K562 (cell line): ENCODE measurements around the gene DGCR8. TPM values are rescaled to one million over a fixed set of nuclear protein-coding genes. Genes with fewer than 3 reads are reported as not detected.

Source experiments
- ARHGAP35 ChIP-seq: fragments of 450-650 bp; IDR thresholded peaks from 2 replicates; pipeline ENCODE4 v1.6.1; 2018; ENCODE audit not compliant: partially characterized antibody
- ATF7 ChIP-seq: fragments of 450-650 bp; IDR thresholded peaks from 2 replicates; pipeline ENCODE4 v1.7.1; 2014; ENCODE audit warnings: mild to moderate bottlenecking, moderate library complexity
- CHD1 ChIP-seq: fragments of 200-600 bp; sonication (generic); IDR thresholded peaks from one replicate; pipeline ENCODE4 v1.6.1; 2012; ENCODE audit warnings: mild to moderate bottlenecking, moderate library complexity, low read length, inconsistent platforms
- ETS2 ChIP-seq: IDR thresholded peaks from 2 replicates; pipeline ENCODE4 v1.6.1; 2016; ENCODE audit warnings: borderline replicate concordance, missing genetic modification characterization, mild to moderate bottlenecking, moderate library complexity, missing compliant biosample characterization; ENCODE audit not compliant: poor library complexity, severe bottlenecking
- EWSR1 ChIP-seq: fragments of 450-650 bp; IDR thresholded peaks from 2 replicates; pipeline ENCODE4 v1.6.1; 2018; ENCODE audit warnings: borderline replicate concordance, mild to moderate bottlenecking, low read depth, moderate library complexity; ENCODE audit not compliant: partially characterized antibody
- MCM2 ChIP-seq: fragments of 450-650 bp; IDR thresholded peaks from 2 replicates; pipeline ENCODE4 v1.6.1; 2017; ENCODE audit warnings: low read depth, mild to moderate bottlenecking
- POLR2A ChIP-seq: fragments of 450-650 bp; conservative IDR thresholded peaks from 2 replicates; pipeline ENCODE4 v1.6.1; 2016
- SETDB1 ChIP-seq: IDR thresholded peaks from one replicate; pipeline ENCODE4 v1.6.1; 2012; ENCODE audit warnings: low read length, control low read depth, inconsistent platforms
- SRSF1 ChIP-seq: fragments of 200-400 bp; formaldehyde crosslinking; IDR thresholded peaks from 2 replicates; pipeline ENCODE4 v1.6.1; 2017; ENCODE audit warnings: mild to moderate bottlenecking, low read depth, low read length, moderate library complexity
- TCF3 ChIP-seq: sonication (generic); formaldehyde crosslinking; IDR thresholded peaks from 2 replicates; pipeline ENCODE4 v1.4.0; 2020; ENCODE audit warnings: mild to moderate bottlenecking, missing genetic modification reagents
- ZFPM2 ChIP-seq: fragments of 250-450 bp; sonication (Bioruptor Pico); IDR thresholded peaks from 2 replicates; pipeline ENCODE4 v1.5.1; 2022; ENCODE audit warnings: mild to moderate bottlenecking
- ZNF165 ChIP-seq: fragments of 250-450 bp; sonication (Bioruptor Pico); IDR thresholded peaks from 2 replicates; pipeline ENCODE4 v1.4.0; 2020; ENCODE audit warnings: borderline replicate concordance
- ZNF232 ChIP-seq: sonication (generic); formaldehyde crosslinking; IDR thresholded peaks from 2 replicates; pipeline ENCODE4 v1.8.0; 2022; ENCODE audit warnings: mild to moderate bottlenecking, missing genetic modification reagents
- ZNF76 ChIP-seq: fragments of 250-450 bp; sonication (Bioruptor Pico); IDR thresholded peaks from 2 replicates; pipeline ENCODE4 v1.4.0; 2020; ENCODE audit warnings: mild to moderate bottlenecking, moderate library complexity, borderline replicate concordance
- ZNF780A ChIP-seq: fragments of 250-450 bp; sonication (Bioruptor Pico); IDR thresholded peaks from 2 replicates; pipeline ENCODE4 v1.5.0; 2021; ENCODE audit warnings: mild to moderate bottlenecking
- ZZZ3 ChIP-seq: fragments of 450-650 bp; IDR thresholded peaks from 2 replicates; pipeline ENCODE4 v1.6.1; 2016; ENCODE audit warnings: antibody characterized with exemption, mild to moderate bottlenecking, moderate library complexity
- polyA plus RNA-seq, 8 experiments: library from polyadenylated mRNA; depleted of rRNA in 4 of 8; stranded (reverse) in 5 of 8; unstranded in 3 of 8; fragments of >200 nt; fragmentation: Nextera tagmentation in 2 of 8; fragmentation: Illumina TruSeq in 1 of 8; extraction: Ambion mirVana in 2 of 8; extraction: Trizol in 1 of 8; gene quantifications; 2 replicates each; pipeline versions ENCODE4 v1.2.1 to v1.2.3, GENCODE V29; 2011 to 2014; ENCODE audit warnings: inconsistent platforms in 1 of 8, missing spikeins in 1 of 8
- total RNA-seq, 7 experiments: library from RNA; depleted of rRNA in 6 of 7; stranded (reverse); fragments of >200 nt in 6 of 7; fragmentation: Illumina TruSeq in 2 of 7; extraction: Trizol in 2 of 7; gene quantifications; 2 replicates each; pipeline versions ENCODE4 v1.2.1 to v1.2.3, GENCODE V29; 2011 to 2021; ENCODE audit warnings: low replicate concordance in 1 of 7
- TF ChIP-seq, protein P1 (sequence below): fragments of 450-650 bp; formaldehyde crosslinking; IDR thresholded peaks from 2 replicates; pipeline ENCODE4 v1.4.0; 2020; ENCODE audit warnings: mild to moderate bottlenecking, moderate library complexity
- TF ChIP-seq, protein P2 (sequence below): fragments of 250-450 bp; sonication (Bioruptor Pico); IDR thresholded peaks from 2 replicates; pipeline ENCODE4 v1.5.0; 2021
- TF ChIP-seq, protein P3 (sequence below): sonication (generic); formaldehyde crosslinking; IDR thresholded peaks from 2 replicates; pipeline ENCODE4 v1.8.0; 2022; ENCODE audit warnings: mild to moderate bottlenecking, low read depth, missing genetic modification reagents
- TF ChIP-seq, protein P4 (sequence below), 3 experiments: IDR thresholded peaks in 2 of 3; conservative IDR thresholded peaks in 1 of 3; 2 replicates each; pipeline ENCODE4 v1.5.1; 2011 to 2012; ENCODE audit warnings: low read length in 3 of 3, mild to moderate bottlenecking in 3 of 3, control low read depth in 2 of 3, improper control_type of control experiment in 1 of 3, inconsistent platforms in 1 of 3, low read depth in 1 of 3, mixed read lengths in 1 of 3, moderate library complexity in 1 of 3; ENCODE audit not compliant: insufficient read depth in 2 of 3

DGCR8 gene
- total and polyA plus RNA-seq, 9 of the 15 experiments (the other 6 are each of a cell fraction or from before 2014, with no cell fraction given) = 5.9 to 144 (median 80.1) TPM

DNA sequence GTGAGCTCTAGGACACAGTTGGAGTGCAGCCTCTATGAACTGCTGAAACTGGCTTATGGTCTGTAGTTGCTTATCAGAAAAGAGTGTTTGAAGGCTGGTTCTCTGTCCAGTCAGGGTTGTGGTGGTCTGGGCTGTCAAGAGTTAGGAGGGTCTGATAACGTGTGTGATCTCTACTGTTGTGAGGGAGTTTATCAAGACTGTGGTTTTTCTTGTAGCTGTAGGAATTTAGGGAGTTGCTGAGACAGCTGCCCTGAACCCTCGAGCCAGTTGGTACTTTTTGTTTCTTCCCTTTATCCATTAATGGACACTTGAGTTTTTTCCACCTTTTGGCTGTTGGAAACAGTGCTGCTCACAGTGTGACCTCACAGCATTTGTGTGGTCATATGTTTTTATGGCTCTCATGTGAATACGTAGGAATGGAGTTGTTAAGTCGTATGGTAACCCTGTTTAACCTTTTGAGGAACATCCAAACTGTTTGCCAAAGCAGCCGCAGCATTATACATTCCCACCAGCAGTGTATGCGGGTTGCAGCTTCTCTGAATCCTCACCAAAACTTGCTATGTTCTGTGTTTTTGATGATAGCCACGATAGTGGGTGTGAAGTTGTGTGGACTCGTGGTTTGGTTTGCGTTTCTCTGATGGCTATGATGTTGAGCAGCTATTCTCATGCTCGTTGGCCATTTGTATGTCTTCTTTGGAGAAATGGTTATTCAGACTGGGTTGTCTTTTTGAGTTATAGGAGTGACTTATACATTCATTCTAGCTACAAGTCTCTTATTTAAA is 20.9 kb upstream of the DGCR8 start (continued):
- TF ChIP-seq, protein P1, sequence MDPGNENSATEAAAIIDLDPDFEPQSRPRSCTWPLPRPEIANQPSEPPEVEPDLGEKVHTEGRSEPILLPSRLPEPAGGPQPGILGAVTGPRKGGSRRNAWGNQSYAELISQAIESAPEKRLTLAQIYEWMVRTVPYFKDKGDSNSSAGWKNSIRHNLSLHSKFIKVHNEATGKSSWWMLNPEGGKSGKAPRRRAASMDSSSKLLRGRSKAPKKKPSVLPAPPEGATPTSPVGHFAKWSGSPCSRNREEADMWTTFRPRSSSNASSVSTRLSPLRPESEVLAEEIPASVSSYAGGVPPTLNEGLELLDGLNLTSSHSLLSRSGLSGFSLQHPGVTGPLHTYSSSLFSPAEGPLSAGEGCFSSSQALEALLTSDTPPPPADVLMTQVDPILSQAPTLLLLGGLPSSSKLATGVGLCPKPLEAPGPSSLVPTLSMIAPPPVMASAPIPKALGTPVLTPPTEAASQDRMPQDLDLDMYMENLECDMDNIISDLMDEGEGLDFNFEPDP (CRISPR knock-in tag) = no peak
- TF ChIP-seq ATF7 (peak; percentile 12; the same call in 1 of the 2 replicates), SETDB1 (no peak), ZFPM2 (CRISPR knock-in tag) (0 out of 2 replicates have a peak, but pooled peaks have one; percentile 64), ZNF76 (CRISPR knock-in tag) (no peak), POLR2A (no peak), ZNF780A (CRISPR knock-in tag) (no peak), ZZZ3 (no peak), TCF3 (CRISPR knock-in tag) (no peak), ZNF165 (CRISPR knock-in tag) (0 out of 2 replicates have a peak, but pooled peaks have one; percentile 5), EWSR1 (no peak), MCM2 (no peak), ARHGAP35 (peak; percentile 5), SRSF1 (no peak), ETS2 (tag) (no peak), CHD1 (peak; percentile 88), ZNF232 (CRISPR knock-in tag) (no peak)
- TF ChIP-seq, protein P2, sequence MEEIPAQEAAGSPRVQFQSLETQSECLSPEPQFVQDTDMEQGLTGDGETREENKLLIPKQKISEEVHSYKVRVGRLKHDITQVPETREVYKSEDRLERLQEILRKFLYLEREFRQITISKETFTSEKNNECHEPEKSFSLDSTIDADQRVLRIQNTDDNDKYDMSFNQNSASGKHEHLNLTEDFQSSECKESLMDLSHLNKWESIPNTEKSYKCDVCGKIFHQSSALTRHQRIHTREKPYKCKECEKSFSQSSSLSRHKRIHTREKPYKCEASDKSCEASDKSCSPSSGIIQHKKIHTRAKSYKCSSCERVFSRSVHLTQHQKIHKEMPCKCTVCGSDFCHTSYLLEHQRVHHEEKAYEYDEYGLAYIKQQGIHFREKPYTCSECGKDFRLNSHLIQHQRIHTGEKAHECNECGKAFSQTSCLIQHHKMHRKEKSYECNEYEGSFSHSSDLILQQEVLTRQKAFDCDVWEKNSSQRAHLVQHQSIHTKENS = no peak
- TF ChIP-seq, protein P3, sequence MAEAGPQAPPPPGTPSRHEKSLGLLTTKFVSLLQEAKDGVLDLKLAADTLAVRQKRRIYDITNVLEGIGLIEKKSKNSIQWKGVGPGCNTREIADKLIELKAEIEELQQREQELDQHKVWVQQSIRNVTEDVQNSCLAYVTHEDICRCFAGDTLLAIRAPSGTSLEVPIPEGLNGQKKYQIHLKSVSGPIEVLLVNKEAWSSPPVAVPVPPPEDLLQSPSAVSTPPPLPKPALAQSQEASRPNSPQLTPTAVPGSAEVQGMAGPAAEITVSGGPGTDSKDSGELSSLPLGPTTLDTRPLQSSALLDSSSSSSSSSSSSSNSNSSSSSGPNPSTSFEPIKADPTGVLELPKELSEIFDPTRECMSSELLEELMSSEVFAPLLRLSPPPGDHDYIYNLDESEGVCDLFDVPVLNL (CRISPR knock-in tag) = no peak
- TF ChIP-seq, protein P4, sequence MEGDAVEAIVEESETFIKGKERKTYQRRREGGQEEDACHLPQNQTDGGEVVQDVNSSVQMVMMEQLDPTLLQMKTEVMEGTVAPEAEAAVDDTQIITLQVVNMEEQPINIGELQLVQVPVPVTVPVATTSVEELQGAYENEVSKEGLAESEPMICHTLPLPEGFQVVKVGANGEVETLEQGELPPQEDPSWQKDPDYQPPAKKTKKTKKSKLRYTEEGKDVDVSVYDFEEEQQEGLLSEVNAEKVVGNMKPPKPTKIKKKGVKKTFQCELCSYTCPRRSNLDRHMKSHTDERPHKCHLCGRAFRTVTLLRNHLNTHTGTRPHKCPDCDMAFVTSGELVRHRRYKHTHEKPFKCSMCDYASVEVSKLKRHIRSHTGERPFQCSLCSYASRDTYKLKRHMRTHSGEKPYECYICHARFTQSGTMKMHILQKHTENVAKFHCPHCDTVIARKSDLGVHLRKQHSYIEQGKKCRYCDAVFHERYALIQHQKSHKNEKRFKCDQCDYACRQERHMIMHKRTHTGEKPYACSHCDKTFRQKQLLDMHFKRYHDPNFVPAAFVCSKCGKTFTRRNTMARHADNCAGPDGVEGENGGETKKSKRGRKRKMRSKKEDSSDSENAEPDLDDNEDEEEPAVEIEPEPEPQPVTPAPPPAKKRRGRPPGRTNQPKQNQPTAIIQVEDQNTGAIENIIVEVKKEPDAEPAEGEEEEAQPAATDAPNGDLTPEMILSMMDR (IDR thresholded peaks at IDR 0.05 in 2 of 3, conservative IDR thresholded peaks at IDR 0.05 in 1 of 3; ENCODE audit: insufficient read depth in 2 of 3, low read depth in 1 of 3, low read length in 3 of 3) = 0 out of 6 replicates have a peak, but pooled peaks of 1 of the 3 experiments have one; percentile 11
